Measurements from ENCODE around the gene FAM107B.

- TF ChIP-seq REST (IDR thresholded peaks at IDR 0.05; ENCODE audit: insufficient read depth in 1 of 2, low read depth in 2 of 2, low read length in 2 of 2) (no peak), TAF1 (IDR thresholded peaks at IDR 0.05; ENCODE audit: borderline replicate concordance, insufficient read depth, low read length) (no peak)
Measured at GRCh38 chr10:14773551-14774213, 1.0 kb downstream of the FAM107B start.

Measured in PFSK-1 (cell line).